Testis (tissue), 3 donors: Measurements from ENCODE around the gene FCAMR. TPM values are rescaled to one million over a fixed set of nuclear protein-coding genes. Genes with fewer than 3 reads are reported as not detected.

Source experiments
- DNase-seq: peaks from one replicate; pipeline ENCODE4 v3.0.0-alpha.2; 2019
- H3K27ac ChIP-seq, 2 donors: fragments of 200-600 bp; sonication (generic); one replicate each; pipeline ENCODE4 v1.5.1; 2019
- H3K27me3 ChIP-seq: fragments of 200-600 bp; sonication (generic); one replicate; pipeline ENCODE4 v1.5.1; 2019
- H3K36me3 ChIP-seq: fragments of 200-600 bp; sonication (generic); one replicate; pipeline ENCODE4 v1.5.1; 2017; ENCODE audit warnings: low read depth; ENCODE audit errors: missing control alignments
- H3K4me1 ChIP-seq: fragments of 200-600 bp; sonication (generic); one replicate; pipeline ENCODE4 v1.5.1; 2019
- H3K4me3 ChIP-seq, 2 donors: fragments of 200-600 bp; sonication (generic); one replicate each; pipeline ENCODE4 v1.5.1; 2017 to 2019
- H3K9me3 ChIP-seq: fragments of 200-600 bp; sonication (generic); one replicate; pipeline ENCODE4 v1.5.1; 2017
- POLR2A ChIP-seq: fragments of 450-650 bp; IDR thresholded peaks from one replicate; pipeline ENCODE4 v1.6.1; 2017; ENCODE audit warnings: antibody characterized with exemption, mild to moderate bottlenecking, moderate library complexity
- whole genome bisulfite sequencing, 2 donors: methylation state at CpG; one replicate each; pipeline ENCODE4 v1.1.5; 2018; 5-methylcytosine and 5-hydroxymethylcytosine counted together
- intact Hi-C: fragments of 100-400 bp; cut with DNase I; formaldehyde crosslinking; loops from one replicate; pipeline ENCODE4 v1.15.1; 2023; ENCODE audit warnings: low total_unique reads
- polyA plus RNA-seq: library from polyadenylated mRNA; stranded (reverse); fragments of 350-450 nt; fragmentation: Illumina TruSeq; extraction: RNeasy Lipid Tissue Mini Kit (QIAGEN cat#74804); gene quantifications from one replicate; pipeline ENCODE4 v1.2.3, GENCODE V29; 2014; ENCODE audit warnings: low read depth, low replicate concordance; ENCODE audit not compliant: insufficient read depth
- total RNA-seq, 2 donors: library from RNA; depleted of rRNA; stranded (reverse); fragments of >200 nt; gene quantifications; one replicate each; pipeline ENCODE4 v1.2.3, GENCODE V29; 2016
- TF ChIP-seq, protein P1 (sequence below), 3 experiments: fragments of 450-650 bp in 2 of 3; fragments of 200-600 bp in 1 of 3; sonication (generic) in 1 of 3; IDR thresholded peaks; one replicate each; pipeline ENCODE4 v1.5.1; 2016 to 2019; ENCODE audit warnings: antibody characterized with exemption in 3 of 3, mild to moderate bottlenecking in 2 of 3, moderate library complexity in 1 of 3

The FCAMR gene
- total and polyA plus RNA-seq, 3 donors from 2014 or later: 0.31 to 0.41 TPM; not detected in 1

DNA sequence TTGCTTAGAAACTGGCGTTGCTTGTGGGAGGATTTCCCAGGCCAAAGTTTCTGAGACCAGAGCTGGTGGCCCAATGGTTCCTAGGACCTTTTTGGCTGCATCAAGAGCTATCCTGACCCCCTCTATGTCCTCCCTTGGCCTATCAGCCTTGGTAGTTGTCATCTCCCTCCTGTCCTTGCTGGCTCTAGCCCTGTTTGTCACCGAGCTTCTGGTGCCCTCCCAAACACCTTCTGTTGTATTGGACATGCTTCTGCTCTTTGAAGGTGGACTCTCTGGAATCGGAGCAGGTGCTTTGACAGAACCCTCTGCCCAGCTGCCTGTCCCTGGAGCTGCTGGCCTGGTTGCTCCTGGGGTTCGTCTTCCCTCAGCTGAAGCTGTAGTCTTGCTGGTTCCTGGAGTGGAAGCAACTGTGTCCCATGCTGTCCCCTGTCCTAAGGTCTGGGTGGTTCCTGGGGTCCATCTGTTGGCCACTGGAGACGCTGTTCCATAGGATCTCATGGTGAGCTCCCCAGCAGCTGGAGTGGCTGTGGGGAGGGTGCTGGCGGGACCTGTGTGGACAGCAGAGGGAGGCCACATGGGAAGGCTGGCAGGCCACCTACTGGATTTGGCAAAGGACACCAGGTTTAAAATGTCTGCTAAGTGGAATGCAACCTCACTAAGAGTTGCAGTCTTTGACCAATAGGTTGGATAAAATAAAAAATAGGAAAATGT lies 9.4 kb downstream of the FCAMR start:
- Histone ChIP-seq H3K36me3 (no peaks in the 10 kb centered on the region), H3K9me3 (no peaks in the 10 kb centered on the region), H3K4me3 (no peak overlapping the region), H3K4me1 (no peaks in the 10 kb centered on the region), H3K27me3 (no peaks in the 10 kb centered on the region), H3K27ac (no peak overlapping the region)
- TF ChIP-seq, protein P1, sequence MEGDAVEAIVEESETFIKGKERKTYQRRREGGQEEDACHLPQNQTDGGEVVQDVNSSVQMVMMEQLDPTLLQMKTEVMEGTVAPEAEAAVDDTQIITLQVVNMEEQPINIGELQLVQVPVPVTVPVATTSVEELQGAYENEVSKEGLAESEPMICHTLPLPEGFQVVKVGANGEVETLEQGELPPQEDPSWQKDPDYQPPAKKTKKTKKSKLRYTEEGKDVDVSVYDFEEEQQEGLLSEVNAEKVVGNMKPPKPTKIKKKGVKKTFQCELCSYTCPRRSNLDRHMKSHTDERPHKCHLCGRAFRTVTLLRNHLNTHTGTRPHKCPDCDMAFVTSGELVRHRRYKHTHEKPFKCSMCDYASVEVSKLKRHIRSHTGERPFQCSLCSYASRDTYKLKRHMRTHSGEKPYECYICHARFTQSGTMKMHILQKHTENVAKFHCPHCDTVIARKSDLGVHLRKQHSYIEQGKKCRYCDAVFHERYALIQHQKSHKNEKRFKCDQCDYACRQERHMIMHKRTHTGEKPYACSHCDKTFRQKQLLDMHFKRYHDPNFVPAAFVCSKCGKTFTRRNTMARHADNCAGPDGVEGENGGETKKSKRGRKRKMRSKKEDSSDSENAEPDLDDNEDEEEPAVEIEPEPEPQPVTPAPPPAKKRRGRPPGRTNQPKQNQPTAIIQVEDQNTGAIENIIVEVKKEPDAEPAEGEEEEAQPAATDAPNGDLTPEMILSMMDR (IDR thresholded peaks at IDR 0.05): no peak
- no peak for TF ChIP-seq POLR2A
- no peak for DNase-seq
- intact Hi-C loops: no loop called here
- WGBS, 2 donors: 89% methylated on average over 4 to 6 of the region's 6 CpGs

DNA sequence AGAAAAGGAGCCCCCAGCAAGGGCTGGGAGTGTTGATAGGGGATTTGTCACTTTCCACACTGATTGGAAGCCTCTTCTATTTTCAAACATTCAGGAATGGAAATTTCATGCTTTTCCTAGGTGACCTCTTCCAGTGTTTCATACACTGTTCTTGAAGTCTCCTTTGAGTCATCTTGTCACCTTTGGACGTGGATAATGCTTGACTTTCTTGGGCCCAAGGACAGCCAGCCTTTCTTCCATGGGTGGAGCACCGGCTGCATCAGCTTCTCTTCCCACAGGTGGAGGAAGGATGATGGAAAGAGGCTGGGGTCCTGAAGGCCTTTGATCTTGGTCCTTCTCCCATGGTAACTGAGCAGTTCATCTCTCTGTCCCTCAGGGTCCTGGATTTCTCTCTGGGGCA lies 12.1 kb downstream of the FCAMR start:
- no peak overlapping the region for H3K27ac ChIP-seq
- WGBS, 2 donors: 88% methylated on average over 2 of the region's 2 CpGs
- intact Hi-C loops: no loop called here
- no peak overlapping the region for H3K4me3 ChIP-seq
- TF ChIP-seq, protein P1 (IDR thresholded peaks at IDR 0.05): no peak
- TF ChIP-seq POLR2A: no peak
- no peaks in the 10 kb centered on the region for H3K36me3 ChIP-seq
- H3K27me3 ChIP-seq: no peaks in the 10 kb centered on the region
- DNase-seq: no peak
- no peaks in the 10 kb centered on the region for H3K9me3 ChIP-seq
- H3K4me1 ChIP-seq: no peaks in the 10 kb centered on the region

DNA sequence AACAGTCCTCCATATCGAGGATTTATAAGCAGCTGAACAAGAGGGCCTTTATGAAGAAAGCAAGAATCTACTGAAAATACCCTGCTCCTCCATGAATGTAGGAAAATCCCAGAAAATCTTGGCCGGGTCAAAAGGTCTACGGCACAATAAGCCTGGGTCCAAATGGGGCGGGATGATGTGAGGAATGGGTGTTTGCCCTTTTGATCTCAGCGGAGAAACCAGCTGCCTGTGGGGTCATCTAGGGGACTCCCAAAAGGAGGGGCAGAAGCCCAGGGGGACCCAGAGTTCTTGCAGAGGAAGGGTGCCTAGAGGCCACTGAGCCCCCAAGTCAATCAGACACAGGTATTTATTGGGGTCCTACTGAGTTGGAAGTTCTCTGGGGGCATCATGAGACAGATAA lies 12.6 kb downstream of the FCAMR start:
- no peaks in the 10 kb centered on the region for H3K27me3 ChIP-seq
- intact Hi-C loops: no loop called here
- no peaks in the 10 kb centered on the region for H3K4me1 ChIP-seq
- H3K4me3 ChIP-seq: no peak overlapping the region
- no peak overlapping the region for H3K27ac ChIP-seq
- DNase-seq: no peak
- no peaks in the 10 kb centered on the region for H3K9me3 ChIP-seq
- whole genome bisulfite sequencing, 2 donors: 75 to 85% methylated on average over 5 of the region's 5 CpGs
- H3K36me3 ChIP-seq: no peaks in the 10 kb centered on the region
- no peak for TF ChIP-seq POLR2A
- TF ChIP-seq, protein P1 (IDR thresholded peaks at IDR 0.05): no peak

DNA sequence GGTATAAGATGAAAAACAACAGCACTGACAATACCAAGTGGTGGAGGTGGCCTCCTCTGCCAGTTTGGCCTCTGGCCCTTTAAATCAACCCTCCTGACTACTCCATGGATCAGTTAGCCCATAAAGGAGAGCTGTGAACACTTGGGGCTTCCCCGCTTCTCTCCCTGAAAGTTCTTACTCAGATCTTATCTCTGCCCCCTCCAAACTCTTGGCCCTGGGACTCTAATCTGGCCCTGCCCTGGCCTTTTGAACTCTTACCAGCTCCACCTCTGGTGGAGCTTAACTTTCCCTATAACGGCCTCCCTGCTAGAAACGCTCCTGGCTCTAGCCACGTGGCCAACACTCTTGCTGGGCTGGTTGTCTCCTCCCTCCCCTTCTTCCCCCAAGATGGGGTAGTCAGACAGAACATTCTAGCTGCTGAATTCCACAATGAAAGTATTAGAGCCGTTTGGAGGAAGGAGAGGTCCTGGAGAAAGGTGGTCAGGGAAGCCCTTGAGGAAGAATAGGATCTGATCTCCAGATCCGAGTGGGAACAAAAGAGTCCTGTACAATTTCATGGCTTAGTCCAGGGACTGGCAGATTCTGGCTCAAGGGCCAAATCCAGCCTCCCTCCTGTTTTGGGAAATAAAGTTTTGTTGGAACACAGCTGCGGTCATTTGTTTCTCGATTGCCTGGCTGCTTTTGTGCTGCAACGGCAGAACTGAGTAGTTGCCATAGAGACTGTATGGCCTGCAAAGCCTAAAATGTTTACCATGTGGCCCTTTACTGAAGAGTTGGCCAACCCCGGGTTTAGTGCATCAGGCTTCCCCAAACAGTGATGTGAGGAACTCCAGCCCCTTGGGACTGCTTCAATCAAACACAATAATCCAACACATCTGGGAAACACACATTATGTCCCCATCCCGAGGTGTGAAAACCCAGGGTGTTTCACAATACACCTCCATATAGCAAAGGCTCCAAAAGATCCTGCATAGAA lies 14.5 kb downstream of the FCAMR start:
- no peaks in the 10 kb centered on the region for H3K27me3 ChIP-seq
- DNase-seq: no peak
- H3K4me3 ChIP-seq: no peak overlapping the region
- no peaks in the 10 kb centered on the region for H3K36me3 ChIP-seq
- no peaks in the 10 kb centered on the region for H3K9me3 ChIP-seq
- no peak overlapping the region for H3K27ac ChIP-seq
- WGBS, 2 donors: 66 to 69% methylated on average over 11 of the region's 11 CpGs
- intact Hi-C loops: no loop called here
- no peaks in the 10 kb centered on the region for H3K4me1 ChIP-seq
- TF ChIP-seq, protein P1 (IDR thresholded peaks at IDR 0.05): no peak
- no peak for TF ChIP-seq POLR2A
